ENCODE data around the gene RMND5B.

DNA sequence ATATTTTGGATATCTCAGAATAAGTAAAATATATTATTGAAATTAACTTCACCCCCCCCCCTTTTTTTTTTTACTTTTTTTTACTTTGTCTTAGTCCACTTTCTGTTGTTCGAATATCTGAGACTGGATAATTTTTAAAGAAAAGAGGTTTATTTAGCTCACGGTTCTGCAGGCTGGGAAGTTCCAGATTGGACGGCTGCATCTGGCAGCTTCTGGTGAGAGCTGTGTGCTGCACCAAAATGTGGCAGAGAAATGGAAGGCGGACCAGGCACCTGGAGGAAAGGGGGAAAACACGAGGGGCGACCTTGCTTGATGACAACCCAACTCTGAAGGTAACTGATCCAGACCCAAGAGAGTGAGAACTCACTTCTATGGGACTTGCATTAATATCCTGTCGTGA is 62.0 kb downstream of the RMND5B start:
- TF ChIP-seq, protein P1, sequence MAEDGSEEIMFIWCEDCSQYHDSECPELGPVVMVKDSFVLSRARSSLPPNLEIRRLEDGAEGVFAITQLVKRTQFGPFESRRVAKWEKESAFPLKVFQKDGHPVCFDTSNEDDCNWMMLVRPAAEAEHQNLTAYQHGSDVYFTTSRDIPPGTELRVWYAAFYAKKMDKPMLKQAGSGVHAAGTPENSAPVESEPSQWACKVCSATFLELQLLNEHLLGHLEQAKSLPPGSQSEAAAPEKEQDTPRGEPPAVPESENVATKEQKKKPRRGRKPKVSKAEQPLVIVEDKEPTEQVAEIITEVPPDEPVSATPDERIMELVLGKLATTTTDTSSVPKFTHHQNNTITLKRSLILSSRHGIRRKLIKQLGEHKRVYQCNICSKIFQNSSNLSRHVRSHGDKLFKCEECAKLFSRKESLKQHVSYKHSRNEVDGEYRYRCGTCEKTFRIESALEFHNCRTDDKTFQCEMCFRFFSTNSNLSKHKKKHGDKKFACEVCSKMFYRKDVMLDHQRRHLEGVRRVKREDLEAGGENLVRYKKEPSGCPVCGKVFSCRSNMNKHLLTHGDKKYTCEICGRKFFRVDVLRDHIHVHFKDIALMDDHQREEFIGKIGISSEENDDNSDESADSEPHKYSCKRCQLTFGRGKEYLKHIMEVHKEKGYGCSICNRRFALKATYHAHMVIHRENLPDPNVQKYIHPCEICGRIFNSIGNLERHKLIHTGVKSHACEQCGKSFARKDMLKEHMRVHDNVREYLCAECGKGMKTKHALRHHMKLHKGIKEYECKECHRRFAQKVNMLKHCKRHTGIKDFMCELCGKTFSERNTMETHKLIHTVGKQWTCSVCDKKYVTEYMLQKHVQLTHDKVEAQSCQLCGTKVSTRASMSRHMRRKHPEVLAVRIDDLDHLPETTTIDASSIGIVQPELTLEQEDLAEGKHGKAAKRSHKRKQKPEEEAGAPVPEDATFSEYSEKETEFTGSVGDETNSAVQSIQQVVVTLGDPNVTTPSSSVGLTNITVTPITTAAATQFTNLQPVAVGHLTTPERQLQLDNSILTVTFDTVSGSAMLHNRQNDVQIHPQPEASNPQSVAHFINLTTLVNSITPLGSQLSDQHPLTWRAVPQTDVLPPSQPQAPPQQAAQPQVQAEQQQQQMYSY (CRISPR knock-in tag; IDR thresholded peaks at IDR 0.05) = no peak
- TF ChIP-seq, protein P2, sequence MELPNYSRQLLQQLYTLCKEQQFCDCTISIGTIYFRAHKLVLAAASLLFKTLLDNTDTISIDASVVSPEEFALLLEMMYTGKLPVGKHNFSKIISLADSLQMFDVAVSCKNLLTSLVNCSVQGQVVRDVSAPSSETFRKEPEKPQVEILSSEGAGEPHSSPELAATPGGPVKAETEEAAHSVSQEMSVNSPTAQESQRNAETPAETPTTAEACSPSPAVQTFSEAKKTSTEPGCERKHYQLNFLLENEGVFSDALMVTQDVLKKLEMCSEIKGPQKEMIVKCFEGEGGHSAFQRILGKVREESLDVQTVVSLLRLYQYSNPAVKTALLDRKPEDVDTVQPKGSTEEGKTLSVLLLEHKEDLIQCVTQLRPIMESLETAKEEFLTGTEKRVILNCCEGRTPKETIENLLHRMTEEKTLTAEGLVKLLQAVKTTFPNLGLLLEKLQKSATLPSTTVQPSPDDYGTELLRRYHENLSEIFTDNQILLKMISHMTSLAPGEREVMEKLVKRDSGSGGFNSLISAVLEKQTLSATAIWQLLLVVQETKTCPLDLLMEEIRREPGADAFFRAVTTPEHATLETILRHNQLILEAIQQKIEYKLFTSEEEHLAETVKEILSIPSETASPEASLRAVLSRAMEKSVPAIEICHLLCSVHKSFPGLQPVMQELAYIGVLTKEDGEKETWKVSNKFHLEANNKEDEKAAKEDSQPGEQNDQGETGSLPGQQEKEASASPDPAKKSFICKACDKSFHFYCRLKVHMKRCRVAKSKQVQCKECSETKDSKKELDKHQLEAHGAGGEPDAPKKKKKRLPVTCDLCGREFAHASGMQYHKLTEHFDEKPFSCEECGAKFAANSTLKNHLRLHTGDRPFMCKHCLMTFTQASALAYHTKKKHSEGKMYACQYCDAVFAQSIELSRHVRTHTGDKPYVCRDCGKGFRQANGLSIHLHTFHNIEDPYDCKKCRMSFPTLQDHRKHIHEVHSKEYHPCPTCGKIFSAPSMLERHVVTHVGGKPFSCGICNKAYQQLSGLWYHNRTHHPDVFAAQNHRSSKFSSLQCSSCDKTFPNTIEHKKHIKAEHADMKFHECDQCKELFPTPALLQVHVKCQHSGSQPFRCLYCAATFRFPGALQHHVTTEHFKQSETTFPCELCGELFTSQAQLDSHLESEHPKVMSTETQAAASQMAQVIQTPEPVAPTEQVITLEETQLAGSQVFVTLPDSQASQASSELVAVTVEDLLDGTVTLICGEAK (IDR thresholded peaks at IDR 0.05; ENCODE audit: borderline replicate concordance) = no peak
- TF ChIP-seq BRCA1 (IDR thresholded peaks at IDR 0.05; ENCODE audit: low read depth, low read length) = no peak
- TF ChIP-seq, protein P3, sequence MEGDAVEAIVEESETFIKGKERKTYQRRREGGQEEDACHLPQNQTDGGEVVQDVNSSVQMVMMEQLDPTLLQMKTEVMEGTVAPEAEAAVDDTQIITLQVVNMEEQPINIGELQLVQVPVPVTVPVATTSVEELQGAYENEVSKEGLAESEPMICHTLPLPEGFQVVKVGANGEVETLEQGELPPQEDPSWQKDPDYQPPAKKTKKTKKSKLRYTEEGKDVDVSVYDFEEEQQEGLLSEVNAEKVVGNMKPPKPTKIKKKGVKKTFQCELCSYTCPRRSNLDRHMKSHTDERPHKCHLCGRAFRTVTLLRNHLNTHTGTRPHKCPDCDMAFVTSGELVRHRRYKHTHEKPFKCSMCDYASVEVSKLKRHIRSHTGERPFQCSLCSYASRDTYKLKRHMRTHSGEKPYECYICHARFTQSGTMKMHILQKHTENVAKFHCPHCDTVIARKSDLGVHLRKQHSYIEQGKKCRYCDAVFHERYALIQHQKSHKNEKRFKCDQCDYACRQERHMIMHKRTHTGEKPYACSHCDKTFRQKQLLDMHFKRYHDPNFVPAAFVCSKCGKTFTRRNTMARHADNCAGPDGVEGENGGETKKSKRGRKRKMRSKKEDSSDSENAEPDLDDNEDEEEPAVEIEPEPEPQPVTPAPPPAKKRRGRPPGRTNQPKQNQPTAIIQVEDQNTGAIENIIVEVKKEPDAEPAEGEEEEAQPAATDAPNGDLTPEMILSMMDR (IDR thresholded peaks at IDR 0.05 in 2 of 3, conservative IDR thresholded peaks at IDR 0.05 in 1 of 3; ENCODE audit: control insufficient read depth in 2 of 3, extremely low read depth in 1 of 3, insufficient read depth in 1 of 3, low read depth in 3 of 3, low read length in 3 of 3) = no peak
- TF ChIP-seq, protein P4, sequence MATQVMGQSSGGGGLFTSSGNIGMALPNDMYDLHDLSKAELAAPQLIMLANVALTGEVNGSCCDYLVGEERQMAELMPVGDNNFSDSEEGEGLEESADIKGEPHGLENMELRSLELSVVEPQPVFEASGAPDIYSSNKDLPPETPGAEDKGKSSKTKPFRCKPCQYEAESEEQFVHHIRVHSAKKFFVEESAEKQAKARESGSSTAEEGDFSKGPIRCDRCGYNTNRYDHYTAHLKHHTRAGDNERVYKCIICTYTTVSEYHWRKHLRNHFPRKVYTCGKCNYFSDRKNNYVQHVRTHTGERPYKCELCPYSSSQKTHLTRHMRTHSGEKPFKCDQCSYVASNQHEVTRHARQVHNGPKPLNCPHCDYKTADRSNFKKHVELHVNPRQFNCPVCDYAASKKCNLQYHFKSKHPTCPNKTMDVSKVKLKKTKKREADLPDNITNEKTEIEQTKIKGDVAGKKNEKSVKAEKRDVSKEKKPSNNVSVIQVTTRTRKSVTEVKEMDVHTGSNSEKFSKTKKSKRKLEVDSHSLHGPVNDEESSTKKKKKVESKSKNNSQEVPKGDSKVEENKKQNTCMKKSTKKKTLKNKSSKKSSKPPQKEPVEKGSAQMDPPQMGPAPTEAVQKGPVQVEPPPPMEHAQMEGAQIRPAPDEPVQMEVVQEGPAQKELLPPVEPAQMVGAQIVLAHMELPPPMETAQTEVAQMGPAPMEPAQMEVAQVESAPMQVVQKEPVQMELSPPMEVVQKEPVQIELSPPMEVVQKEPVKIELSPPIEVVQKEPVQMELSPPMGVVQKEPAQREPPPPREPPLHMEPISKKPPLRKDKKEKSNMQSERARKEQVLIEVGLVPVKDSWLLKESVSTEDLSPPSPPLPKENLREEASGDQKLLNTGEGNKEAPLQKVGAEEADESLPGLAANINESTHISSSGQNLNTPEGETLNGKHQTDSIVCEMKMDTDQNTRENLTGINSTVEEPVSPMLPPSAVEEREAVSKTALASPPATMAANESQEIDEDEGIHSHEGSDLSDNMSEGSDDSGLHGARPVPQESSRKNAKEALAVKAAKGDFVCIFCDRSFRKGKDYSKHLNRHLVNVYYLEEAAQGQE (IDR thresholded peaks at IDR 0.05; ENCODE audit: low read depth, low read length) = no peak
- no peak for TF ChIP-seq POLR2AphosphoS5 (IDR thresholded peaks at IDR 0.05; ENCODE audit: low read length)
- no peak for TF ChIP-seq NR2C1 (IDR thresholded peaks at IDR 0.05)
- no peak for TF ChIP-seq KDM1A (IDR thresholded peaks at IDR 0.05; ENCODE audit: borderline replicate concordance)
- no peak for TF ChIP-seq HDAC2 (IDR thresholded peaks at IDR 0.05)

Data from GM12878 (cell line).